GM12878 (cell line): ENCODE measurements around the gene POLR2B. TPM values are rescaled to one million over a fixed set of nuclear protein-coding genes. Genes with fewer than 3 reads are reported as not detected.

ENCODE experiments used
- BHLHE40 ChIP-seq, 2 experiments: fragments of 450-650 bp in 1 of 2; IDR thresholded peaks; 2 replicates each; pipeline ENCODE4 v1.6.1; 2011 to 2017; ENCODE audit warnings: low read depth in 2 of 2, borderline replicate concordance in 1 of 2, improper control_type of control experiment in 1 of 2, low read length in 1 of 2, mild to moderate bottlenecking in 1 of 2
- FOXK2 ChIP-seq: fragments of 450-650 bp; IDR thresholded peaks from 2 replicates; pipeline ENCODE4 v1.6.1; 2017; ENCODE audit warnings: mild to moderate bottlenecking, moderate library complexity
- FOXM1 ChIP-seq: IDR thresholded peaks from 2 replicates; pipeline ENCODE4 v1.6.1; 2012; ENCODE audit warnings: low read depth, mild to moderate bottlenecking, inconsistent platforms, low read length, moderate library complexity
- HDGF ChIP-seq: fragments of 450-650 bp; IDR thresholded peaks from 2 replicates; pipeline ENCODE4 v1.6.1; 2016; ENCODE audit warnings: antibody characterized with exemption
- IKZF1 ChIP-seq: fragments of 450-650 bp; conservative IDR thresholded peaks from 2 replicates; pipeline ENCODE4 v1.6.1; 2017; ENCODE audit warnings: antibody characterized with exemption, mild to moderate bottlenecking
- PAX8 ChIP-seq: fragments of 450-650 bp; IDR thresholded peaks from 2 replicates; pipeline ENCODE4 v1.6.1; 2017; ENCODE audit warnings: mild to moderate bottlenecking, moderate library complexity
- TAF1 ChIP-seq: IDR thresholded peaks from 2 replicates; pipeline ENCODE4 v1.6.1; 2011; ENCODE audit warnings: mild to moderate bottlenecking, low read depth, low read length, borderline replicate concordance
- polyA plus RNA-seq, 11 experiments: library from polyadenylated mRNA; depleted of rRNA in 4 of 11; unstranded in 6 of 11; stranded (reverse) in 5 of 11; fragments of >200 nt; fragmentation: Nextera tagmentation in 4 of 11; fragmentation: Illumina TruSeq in 1 of 11; extraction: Ambion mirVana in 4 of 11; extraction: Trizol in 1 of 11; gene quantifications; 1 replicate in 1 of 11; 2 replicates in 10 of 11; pipeline versions ENCODE4 v1.2.1 to v1.2.3, GENCODE V29; 2011 to 2016; ENCODE audit warnings: inconsistent platforms in 2 of 11, missing spikeins in 2 of 11, low read depth in 1 of 11
- total RNA-seq, 4 experiments: library from RNA; depleted of rRNA in 3 of 4; stranded (reverse); fragments of >200 nt in 3 of 4; fragmentation: Illumina TruSeq in 1 of 4; extraction: Trizol in 1 of 4; gene quantifications; 2 replicates each; pipeline versions ENCODE4 v1.2.1 to v1.2.3, GENCODE V29; 2013 to 2021
- TF ChIP-seq, protein P1 (sequence below): fragments of 450-650 bp; IDR thresholded peaks from 2 replicates; pipeline ENCODE4 v1.6.1; 2016; ENCODE audit warnings: mild to moderate bottlenecking, moderate library complexity, borderline replicate concordance
- TF ChIP-seq, protein P2 (sequence below): fragments of 450-650 bp; IDR thresholded peaks from 2 replicates; pipeline ENCODE4 v1.6.1; 2014; ENCODE audit warnings: mild to moderate bottlenecking

The POLR2B gene
- total and polyA plus RNA-seq, 10 of the 15 experiments (the other 5 are each of a cell fraction or from before 2014, with no cell fraction given) = 46.0 to 183 (median 99.2) TPM

DNA sequence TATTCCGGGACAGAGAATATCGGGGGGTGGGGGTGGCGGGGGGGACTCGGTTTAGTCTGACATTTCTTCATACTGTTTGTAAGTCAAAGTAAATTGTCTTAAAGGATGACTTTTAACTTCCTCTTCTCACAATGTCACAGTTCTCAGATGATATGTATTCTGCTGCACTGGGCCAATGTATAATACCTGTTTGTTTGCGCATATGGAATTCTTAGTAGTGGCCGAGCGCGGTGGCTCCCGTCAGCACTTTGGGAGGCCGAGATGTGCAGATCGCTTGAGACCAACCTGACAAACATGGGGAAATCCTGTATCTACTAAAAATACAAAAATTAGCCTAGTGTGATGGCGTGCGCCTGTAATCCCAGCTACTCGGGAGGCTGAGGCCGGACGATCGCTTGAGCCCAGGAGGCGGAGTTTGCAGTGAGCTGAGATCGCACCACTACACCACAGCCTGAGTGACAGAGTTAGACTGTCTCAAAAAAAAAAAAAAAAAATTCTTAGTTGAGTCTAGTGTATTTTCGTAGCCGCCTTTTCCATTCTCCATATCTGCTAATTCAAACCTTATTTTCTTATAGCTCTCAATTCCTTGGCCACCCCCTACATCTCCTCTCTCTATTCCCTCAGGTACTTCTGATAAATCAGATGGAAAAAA is 851 bp downstream of the POLR2B start (continued):
- TF ChIP-seq, protein P1, sequence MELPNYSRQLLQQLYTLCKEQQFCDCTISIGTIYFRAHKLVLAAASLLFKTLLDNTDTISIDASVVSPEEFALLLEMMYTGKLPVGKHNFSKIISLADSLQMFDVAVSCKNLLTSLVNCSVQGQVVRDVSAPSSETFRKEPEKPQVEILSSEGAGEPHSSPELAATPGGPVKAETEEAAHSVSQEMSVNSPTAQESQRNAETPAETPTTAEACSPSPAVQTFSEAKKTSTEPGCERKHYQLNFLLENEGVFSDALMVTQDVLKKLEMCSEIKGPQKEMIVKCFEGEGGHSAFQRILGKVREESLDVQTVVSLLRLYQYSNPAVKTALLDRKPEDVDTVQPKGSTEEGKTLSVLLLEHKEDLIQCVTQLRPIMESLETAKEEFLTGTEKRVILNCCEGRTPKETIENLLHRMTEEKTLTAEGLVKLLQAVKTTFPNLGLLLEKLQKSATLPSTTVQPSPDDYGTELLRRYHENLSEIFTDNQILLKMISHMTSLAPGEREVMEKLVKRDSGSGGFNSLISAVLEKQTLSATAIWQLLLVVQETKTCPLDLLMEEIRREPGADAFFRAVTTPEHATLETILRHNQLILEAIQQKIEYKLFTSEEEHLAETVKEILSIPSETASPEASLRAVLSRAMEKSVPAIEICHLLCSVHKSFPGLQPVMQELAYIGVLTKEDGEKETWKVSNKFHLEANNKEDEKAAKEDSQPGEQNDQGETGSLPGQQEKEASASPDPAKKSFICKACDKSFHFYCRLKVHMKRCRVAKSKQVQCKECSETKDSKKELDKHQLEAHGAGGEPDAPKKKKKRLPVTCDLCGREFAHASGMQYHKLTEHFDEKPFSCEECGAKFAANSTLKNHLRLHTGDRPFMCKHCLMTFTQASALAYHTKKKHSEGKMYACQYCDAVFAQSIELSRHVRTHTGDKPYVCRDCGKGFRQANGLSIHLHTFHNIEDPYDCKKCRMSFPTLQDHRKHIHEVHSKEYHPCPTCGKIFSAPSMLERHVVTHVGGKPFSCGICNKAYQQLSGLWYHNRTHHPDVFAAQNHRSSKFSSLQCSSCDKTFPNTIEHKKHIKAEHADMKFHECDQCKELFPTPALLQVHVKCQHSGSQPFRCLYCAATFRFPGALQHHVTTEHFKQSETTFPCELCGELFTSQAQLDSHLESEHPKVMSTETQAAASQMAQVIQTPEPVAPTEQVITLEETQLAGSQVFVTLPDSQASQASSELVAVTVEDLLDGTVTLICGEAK = no peak
- TF ChIP-seq PAX8 (no peak), FOXM1 (no peak), FOXK2 (no peak), BHLHE40 (IDR thresholded peaks at IDR 0.05; ENCODE audit: borderline replicate concordance in 1 of 2, low read depth in 2 of 2, low read length in 1 of 2) (no peak), HDGF (no peak), IKZF1 (no peak), TAF1 (no peak)
- TF ChIP-seq, protein P2, sequence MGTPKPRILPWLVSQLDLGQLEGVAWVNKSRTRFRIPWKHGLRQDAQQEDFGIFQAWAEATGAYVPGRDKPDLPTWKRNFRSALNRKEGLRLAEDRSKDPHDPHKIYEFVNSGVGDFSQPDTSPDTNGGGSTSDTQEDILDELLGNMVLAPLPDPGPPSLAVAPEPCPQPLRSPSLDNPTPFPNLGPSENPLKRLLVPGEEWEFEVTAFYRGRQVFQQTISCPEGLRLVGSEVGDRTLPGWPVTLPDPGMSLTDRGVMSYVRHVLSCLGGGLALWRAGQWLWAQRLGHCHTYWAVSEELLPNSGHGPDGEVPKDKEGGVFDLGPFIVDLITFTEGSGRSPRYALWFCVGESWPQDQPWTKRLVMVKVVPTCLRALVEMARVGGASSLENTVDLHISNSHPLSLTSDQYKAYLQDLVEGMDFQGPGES = no peak
